ENCODE measurements around the gene BBS9.

DNA sequence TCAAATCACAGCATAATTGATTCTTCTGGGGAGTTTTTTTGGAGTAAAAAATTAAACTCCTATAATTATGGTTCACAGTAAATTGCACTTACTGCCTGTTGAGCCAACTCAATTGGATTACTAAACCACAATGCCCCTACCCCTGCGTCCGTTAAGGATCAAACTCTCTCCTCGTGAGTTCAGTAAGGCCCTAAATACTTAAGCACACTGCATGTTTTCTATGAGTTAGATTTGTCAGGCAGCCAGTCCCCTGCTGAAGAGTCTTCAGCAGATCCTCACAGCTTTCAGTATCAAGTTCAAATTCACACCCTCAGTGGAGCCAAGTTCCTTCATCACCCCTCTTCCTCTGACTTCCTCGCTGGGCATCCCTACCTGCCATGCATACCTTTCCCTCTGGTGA lies 501.0 kb downstream of the BBS9 start:
- TF ChIP-seq, protein P1, sequence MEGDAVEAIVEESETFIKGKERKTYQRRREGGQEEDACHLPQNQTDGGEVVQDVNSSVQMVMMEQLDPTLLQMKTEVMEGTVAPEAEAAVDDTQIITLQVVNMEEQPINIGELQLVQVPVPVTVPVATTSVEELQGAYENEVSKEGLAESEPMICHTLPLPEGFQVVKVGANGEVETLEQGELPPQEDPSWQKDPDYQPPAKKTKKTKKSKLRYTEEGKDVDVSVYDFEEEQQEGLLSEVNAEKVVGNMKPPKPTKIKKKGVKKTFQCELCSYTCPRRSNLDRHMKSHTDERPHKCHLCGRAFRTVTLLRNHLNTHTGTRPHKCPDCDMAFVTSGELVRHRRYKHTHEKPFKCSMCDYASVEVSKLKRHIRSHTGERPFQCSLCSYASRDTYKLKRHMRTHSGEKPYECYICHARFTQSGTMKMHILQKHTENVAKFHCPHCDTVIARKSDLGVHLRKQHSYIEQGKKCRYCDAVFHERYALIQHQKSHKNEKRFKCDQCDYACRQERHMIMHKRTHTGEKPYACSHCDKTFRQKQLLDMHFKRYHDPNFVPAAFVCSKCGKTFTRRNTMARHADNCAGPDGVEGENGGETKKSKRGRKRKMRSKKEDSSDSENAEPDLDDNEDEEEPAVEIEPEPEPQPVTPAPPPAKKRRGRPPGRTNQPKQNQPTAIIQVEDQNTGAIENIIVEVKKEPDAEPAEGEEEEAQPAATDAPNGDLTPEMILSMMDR (IDR thresholded peaks at IDR 0.05): no peak
- TF ChIP-seq POLR2AphosphoS5 (IDR thresholded peaks at IDR 0.05): no peak

All from gastroesophageal sphincter (tissue), 3 donors.